Activated CD4-positive, alpha-beta memory T cell treated with anti-CD3 and anti-CD28 coated beads, Interleukin-2, amount 10 ng/mL, durations not matched to agents 7 days and 5 days (primary cell): ENCODE data around the gene GINM1. TPM values are rescaled to one million over a fixed set of nuclear protein-coding genes. Genes with fewer than 3 reads are reported as not detected.

Experiments
- CTCF ChIA-PET: fragments of 350-600 bp; sonication (Branson Sonifier 250); formaldehyde crosslinking; loops from one replicate; lab custom pipeline; 2021; ENCODE audit warnings: antibody characterized with exemption, inconsistent platforms; lab: Charles Lee
- POLR2A ChIA-PET: fragments of 350-600 bp; sonication (Branson Sonifier 250); formaldehyde crosslinking; loops from one replicate; lab custom pipeline; 2021; ENCODE audit warnings: antibody characterized with exemption; lab: Charles Lee
- DNase-seq: peaks from one replicate; pipeline ENCODE4 v3.0.0-alpha.2; 2020
- H3K27ac Mint-ChIP-seq: one replicate; pipeline ENCODE4 v1.8.0; 2021; ENCODE audit warnings: mild to moderate bottlenecking, mixed read lengths
- H3K27me3 Mint-ChIP-seq: one replicate; pipeline ENCODE4 v1.8.0; 2021; ENCODE audit warnings: mixed read lengths
- H3K36me3 Mint-ChIP-seq: one replicate; pipeline ENCODE4 v1.8.0; 2021; ENCODE audit warnings: low read depth, mixed read lengths
- H3K4me1 Mint-ChIP-seq: one replicate; pipeline ENCODE4 v1.8.0; 2021; ENCODE audit warnings: mixed read lengths
- H3K4me3 Mint-ChIP-seq: one replicate; pipeline ENCODE4 v1.8.0; 2021; ENCODE audit warnings: mild to moderate bottlenecking, mixed read lengths
- H3K9me3 Mint-ChIP-seq: one replicate; pipeline ENCODE4 v1.8.0; 2021; ENCODE audit warnings: mixed read lengths
- total RNA-seq, 2 experiments: library from RNA; stranded (reverse); gene quantifications; one replicate each; pipeline ENCODE4 v1.2.3, GENCODE V29; 2021

Gene GINM1
- total RNA-seq, 2 experiments from 2014 or later = 18.1 to 18.4 TPM

DNA sequence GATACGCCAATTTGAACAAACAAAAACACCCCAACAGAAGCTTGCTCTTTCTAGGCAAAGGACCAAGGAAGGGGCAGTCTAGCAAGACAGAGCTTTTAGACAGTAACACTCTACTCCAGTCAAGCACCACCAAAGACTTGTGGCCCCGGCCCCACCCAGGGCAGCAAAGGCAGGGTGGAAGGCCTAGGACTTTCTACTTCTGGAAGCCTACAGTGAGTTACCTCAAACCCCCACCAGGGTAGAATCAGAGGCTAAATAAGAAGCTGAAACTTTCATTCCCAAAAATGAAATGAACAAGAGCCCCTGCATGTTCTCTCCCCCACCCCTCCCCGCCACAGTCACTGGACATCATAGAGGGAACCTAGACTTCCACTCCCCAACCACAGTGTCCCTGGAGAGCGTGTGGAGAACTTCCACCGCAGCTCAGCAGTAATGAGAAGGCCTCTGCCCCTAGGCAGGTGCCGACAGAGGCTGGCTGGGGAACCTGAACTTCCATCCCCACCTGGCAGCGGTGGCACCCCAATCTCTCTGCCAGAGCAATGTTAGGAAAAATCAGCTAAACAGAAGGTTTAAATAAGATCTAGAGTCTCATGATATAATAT lies 42.3 kb downstream of the GINM1 start:
- H3K36me3 Mint-ChIP-seq = peaks cover 25% of the 10 kb centered on the region
- H3K4me3 Mint-ChIP-seq = no peak overlapping the region
- peaks cover 17% of the 10 kb centered on the region for H3K4me1 Mint-ChIP-seq
- H3K27ac Mint-ChIP-seq = peak overlapping the region; percentile 74
- no peak for DNase-seq
- CTCF ChIA-PET = interaction anchor here (1.2 to 1.3 kb wide), 2 partner anchors 25 to 62 kb away, joined by 4 to 6 read pairs; partner anchors contain the start of gene PPIL4
- H3K27me3 Mint-ChIP-seq = no peaks in the 10 kb centered on the region
- H3K9me3 Mint-ChIP-seq = peaks cover 3% of the 10 kb centered on the region
- POLR2A ChIA-PET = interaction anchor here (0.9 to 1.4 kb wide), 2 partner anchors 40 to 46 kb away, joined by 3 read pairs; partner anchors contain the start of gene KATNA1

DNA sequence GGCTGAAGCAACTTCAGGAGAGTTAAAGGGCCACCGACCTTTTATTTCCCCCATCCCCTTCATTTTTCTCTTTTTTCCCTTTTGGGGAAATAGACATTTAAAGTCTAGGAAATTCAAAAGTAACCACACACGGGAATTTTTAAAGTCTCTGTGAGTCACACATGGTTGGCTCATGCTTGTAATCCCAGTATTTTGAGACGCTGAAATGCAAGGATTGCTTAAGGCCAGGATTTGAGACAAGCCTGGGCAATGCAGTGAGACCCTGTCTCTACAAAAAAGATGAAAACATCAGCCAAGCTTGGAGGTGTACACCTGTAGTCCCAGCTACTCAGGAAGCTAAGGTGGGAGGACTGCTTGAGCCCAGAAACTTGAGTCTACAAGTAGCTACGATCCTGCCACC lies 48.2 kb downstream of the GINM1 start:
- no peak overlapping the region for H3K27ac Mint-ChIP-seq
- H3K9me3 Mint-ChIP-seq = peaks cover 3% of the 10 kb centered on the region
- H3K27me3 Mint-ChIP-seq = no peaks in the 10 kb centered on the region
- ChIA-PET CTCF (interaction anchor here (0.7 kb wide), 1 partner anchor 1289 kb away, joined by 3 read pairs; no protein-coding TSS in a partner anchor), POLR2A (no interaction called here)
- no peak overlapping the region for H3K4me3 Mint-ChIP-seq
- H3K4me1 Mint-ChIP-seq = peaks cover 5% of the 10 kb centered on the region
- H3K36me3 Mint-ChIP-seq = peaks cover 48% of the 10 kb centered on the region
- DNase-seq = no peak

DNA sequence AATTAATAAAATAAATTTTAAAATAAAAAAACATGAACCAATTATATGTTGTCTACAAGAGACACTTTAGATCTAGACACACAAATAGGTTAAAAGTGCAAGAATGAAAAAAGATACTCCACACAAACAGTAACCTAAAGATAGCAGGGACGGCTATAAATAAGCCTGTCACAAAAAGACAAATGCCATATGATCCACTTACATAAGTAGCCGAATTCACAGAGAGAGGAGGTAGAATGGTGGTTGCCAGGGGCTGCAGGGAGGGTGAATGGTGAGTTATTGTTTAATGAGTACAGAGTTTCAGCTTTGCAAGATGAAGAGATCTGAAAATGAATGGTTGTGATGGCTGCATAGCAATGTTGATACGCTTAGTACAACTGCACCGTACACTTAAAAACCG lies 49.6 kb downstream of the GINM1 start:
- CTCF ChIA-PET = no interaction called here
- Mint-ChIP-seq H3K9me3 (peaks cover 3% of the 10 kb centered on the region), H3K27ac (no peak overlapping the region), H3K4me1 (no peaks in the 10 kb centered on the region), H3K4me3 (no peak overlapping the region), H3K27me3 (no peaks in the 10 kb centered on the region), H3K36me3 (peaks cover 54% of the 10 kb centered on the region)
- no peak for DNase-seq
- POLR2A ChIA-PET = no interaction called here

DNA sequence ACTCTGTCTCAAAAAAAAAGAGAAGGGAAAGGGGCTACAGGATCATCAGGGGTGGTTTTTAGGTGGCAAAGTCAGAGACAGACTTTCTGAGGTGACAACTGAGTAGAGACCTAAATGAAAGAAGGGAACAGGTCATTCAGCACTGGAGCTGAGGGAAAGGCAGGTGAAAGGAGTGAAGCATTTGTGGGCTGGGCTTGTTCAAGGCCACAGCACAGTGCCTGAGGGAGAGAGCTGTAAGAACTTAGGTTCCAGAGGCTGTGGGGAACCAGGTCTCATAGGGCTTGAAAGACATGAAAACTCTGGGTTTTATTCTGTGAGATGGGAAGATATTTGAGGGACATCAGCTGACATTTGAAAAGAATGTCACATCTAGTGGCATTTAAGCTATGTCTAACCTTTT lies 61.5 kb downstream of the GINM1 start:
- peaks cover 11% of the 10 kb centered on the region for H3K4me1 Mint-ChIP-seq
- DNase-seq = no peak
- H3K27ac Mint-ChIP-seq = no peak overlapping the region
- no peaks in the 10 kb centered on the region for H3K9me3 Mint-ChIP-seq
- H3K27me3 Mint-ChIP-seq = no peaks in the 10 kb centered on the region
- ChIA-PET POLR2A (no interaction called here), CTCF (interaction anchor here (0.6 to 1.4 kb wide), 2 partner anchors 34 to 82 kb away, joined by 3 to 5 read pairs; partner anchors contain the start of gene PPIL4)
- H3K4me3 Mint-ChIP-seq = no peak overlapping the region
- H3K36me3 Mint-ChIP-seq = peaks cover 40% of the 10 kb centered on the region

DNA sequence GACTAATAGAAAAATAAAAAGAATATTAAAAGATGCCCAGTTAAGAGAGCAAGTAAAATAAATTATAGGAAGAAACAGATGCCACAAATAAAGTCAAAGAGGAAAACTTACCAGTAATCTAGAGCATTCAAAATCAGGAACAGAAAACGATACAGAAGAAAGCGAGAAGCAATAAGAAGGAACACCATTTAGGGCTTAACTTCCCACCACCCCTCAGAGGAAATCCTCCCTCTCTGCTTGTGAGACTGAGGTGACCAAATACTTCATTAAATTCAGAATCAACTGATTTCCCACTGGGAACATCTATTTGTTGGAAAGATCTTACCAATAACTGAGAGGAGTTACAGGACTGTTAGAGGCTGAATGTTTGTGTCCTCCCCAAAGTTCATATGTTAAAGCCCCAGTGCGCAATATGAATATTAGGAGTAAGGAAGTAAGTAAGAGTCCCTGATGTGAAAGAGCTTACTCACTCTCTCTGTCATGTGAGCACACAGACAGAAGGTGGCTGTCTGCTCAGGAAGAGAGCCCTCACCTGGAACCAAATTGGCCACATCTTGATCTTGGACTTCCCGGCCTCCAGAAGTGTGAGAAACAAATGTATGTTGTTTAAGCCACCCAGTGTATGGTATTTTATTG lies 62.8 kb downstream of the GINM1 start:
- POLR2A ChIA-PET = no interaction called here
- CTCF ChIA-PET = interaction anchor here (1.4 kb wide), 1 partner anchor 35 kb away, joined by 5 read pairs; no protein-coding TSS in a partner anchor
- DNase-seq = no peak
- no peaks in the 10 kb centered on the region for H3K9me3 Mint-ChIP-seq
- H3K36me3 Mint-ChIP-seq = peaks cover 34% of the 10 kb centered on the region
- no peaks in the 10 kb centered on the region for H3K27me3 Mint-ChIP-seq
- peaks cover 11% of the 10 kb centered on the region for H3K4me1 Mint-ChIP-seq
- no peak overlapping the region for H3K4me3 Mint-ChIP-seq
- peak overlapping the region; percentile 10 for H3K27ac Mint-ChIP-seq

DNA sequence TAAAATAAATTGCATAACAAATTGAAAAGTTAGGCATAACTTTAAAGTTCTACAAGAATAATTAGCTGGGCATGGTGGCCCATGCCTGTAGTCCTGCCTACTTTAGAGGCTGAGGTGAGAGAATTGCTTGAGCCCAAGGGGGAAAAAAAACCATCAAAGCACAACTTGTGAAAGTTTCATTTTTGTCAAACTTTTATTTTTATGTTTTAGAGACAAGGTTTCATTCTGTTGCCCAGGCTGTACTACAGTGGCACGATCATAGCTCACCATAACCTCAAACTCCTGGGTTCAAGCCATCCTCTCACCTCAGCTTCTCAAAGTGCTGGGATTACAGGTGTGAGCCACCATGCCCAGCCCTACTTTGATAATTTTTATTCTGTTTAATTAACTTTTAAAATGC lies 68.1 kb downstream of the GINM1 start:
- Mint-ChIP-seq H3K4me1 (peaks cover 2% of the 10 kb centered on the region), H3K4me3 (no peak overlapping the region), H3K9me3 (no peaks in the 10 kb centered on the region), H3K27me3 (no peaks in the 10 kb centered on the region), H3K36me3 (peaks cover 35% of the 10 kb centered on the region), H3K27ac (no peak overlapping the region)
- ChIA-PET POLR2A (no interaction called here), CTCF (interaction anchor here (2.4 kb wide), 1 partner anchor 26 kb away, joined by 6 read pairs; no protein-coding TSS in a partner anchor)
- DNase-seq = no peak

DNA sequence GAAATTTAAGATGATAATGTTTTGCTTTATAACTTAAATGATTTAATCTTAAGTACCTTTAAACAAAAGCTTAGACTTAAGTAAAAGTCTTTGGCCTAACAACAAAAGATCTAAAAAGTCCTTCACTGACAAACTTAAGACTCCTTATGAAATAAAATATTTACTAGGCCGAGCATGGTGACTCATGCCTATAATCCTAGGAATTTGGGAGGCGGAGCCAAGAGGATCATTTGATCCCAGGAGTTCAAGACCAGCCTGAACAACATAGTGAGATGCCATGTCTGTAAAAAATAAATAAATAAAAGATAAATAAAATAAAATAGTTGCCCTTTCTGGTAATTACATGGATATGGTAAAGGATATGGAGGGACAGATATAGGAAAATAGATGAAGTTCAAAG lies 69.9 kb downstream of the GINM1 start:
- CTCF ChIA-PET = interaction anchor here (0.8 kb wide), 1 partner anchor 76 kb away, joined by 3 read pairs; no protein-coding TSS in a partner anchor
- Mint-ChIP-seq H3K27me3 (no peaks in the 10 kb centered on the region), H3K27ac (no peak overlapping the region), H3K4me3 (no peak overlapping the region), H3K36me3 (peaks cover 29% of the 10 kb centered on the region), H3K9me3 (no peaks in the 10 kb centered on the region), H3K4me1 (no peaks in the 10 kb centered on the region)
- DNase-seq = no peak
- POLR2A ChIA-PET = no interaction called here

Other genes starting within 250 kb of the GINM1 start
- gene TAB2, start 248.7 kb upstream of the GINM1 start, total RNA-seq = 100 to 1,000 TPM; 169 to 170 TPM
- 1 to 10 TPM; 8.1 to 8.5 TPM for gene SUMO4, start 166.1 kb upstream of the GINM1 start, total RNA-seq
- gene ZC3H12D, start 81.4 kb upstream of the GINM1 start, total RNA-seq = 10 to 100 TPM; 37.4 to 37.6 TPM
- gene PPIL4, start 20.3 kb upstream of the GINM1 start, total RNA-seq = 10 to 100 TPM; 17.0 to 18.3 TPM
- 10 to 100 TPM; 22.6 to 23.0 TPM for gene KATNA1, start 82.3 kb downstream of the GINM1 start, total RNA-seq
- gene LATS1, start 151.7 kb downstream of the GINM1 start, total RNA-seq = 10 to 100 TPM; 30.8 to 31.0 TPM
- gene NUP43, start 180.2 kb downstream of the GINM1 start, total RNA-seq = 10 to 100 TPM; 49.3 to 55.0 TPM
- gene PCMT1, start 183.4 kb downstream of the GINM1 start, total RNA-seq = 100 to 1,000 TPM in 1 of 2 experiments, 10 to 100 TPM in 1; 98.0 to 102 TPM